Measurements from ENCODE around the gene TCF7. TPM values are rescaled to one million over a fixed set of nuclear protein-coding genes. Genes with fewer than 3 reads are reported as not detected.

TCF7 gene
- total RNA-seq, 1 donor from 2014 or later, result 4.6 TPM

GRCh38 chr5:134114886-134115805, 665 bp downstream of the TCF7 start:
- peak; percentile 3 for ATAC-seq

DNA sequence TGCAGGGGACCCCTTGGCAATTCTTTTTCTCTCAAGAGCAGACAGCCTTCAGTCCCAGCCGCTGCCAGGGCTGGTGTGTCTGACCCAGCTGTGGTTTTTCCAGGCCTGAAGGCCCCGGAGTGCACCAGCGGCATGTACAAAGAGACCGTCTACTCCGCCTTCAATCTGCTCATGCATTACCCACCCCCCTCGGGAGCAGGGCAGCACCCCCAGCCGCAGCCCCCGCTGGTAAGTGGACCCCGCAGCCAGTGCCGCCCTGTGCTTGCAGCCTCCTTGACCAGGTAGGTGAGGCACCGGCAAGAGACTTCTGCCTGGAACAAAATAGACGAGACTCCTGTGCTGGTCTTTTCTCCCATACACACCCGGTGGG, 1.3 kb downstream of the TCF7 start:
- no peak for ATAC-seq

- ATAC-seq, result no peak
Measured at GRCh38 chr5:134116286-134116685, 1.8 kb downstream of the TCF7 start.

- no peak for ATAC-seq
Measured at GRCh38 chr5:134116789-134117761, 2.6 kb downstream of the TCF7 start.

DNA sequence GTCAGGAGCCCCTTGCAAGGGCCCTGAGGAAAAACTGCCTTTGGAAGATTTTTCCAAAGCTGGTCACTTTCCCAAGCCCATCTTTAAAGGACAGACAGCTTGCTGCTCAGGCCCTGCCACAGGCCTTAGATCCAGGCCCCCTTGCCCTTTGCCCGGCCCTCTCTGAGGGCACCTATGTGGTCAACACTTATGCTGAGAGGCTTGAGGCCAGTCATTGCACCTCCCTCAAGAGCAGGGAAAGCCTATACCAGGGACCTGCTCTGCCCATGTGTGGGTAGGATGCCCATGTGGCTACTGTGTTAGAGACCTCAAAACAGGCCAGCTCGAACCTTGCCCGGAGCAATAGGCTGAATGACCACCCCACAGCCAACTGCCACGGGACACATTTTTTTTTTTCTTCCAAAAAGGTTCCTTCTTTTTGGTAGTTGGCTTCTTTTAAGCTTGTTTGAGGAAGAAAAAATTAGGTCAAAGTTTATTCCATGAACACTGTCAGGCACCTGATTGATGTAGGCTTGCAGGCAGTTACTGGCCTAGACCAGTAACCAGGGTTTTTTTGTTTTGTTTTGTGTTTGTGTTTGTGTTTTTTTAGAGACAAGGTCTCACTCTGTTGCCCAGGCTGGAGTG, 3.8 kb downstream of the TCF7 start:
- ATAC-seq, result no peak

DNA sequence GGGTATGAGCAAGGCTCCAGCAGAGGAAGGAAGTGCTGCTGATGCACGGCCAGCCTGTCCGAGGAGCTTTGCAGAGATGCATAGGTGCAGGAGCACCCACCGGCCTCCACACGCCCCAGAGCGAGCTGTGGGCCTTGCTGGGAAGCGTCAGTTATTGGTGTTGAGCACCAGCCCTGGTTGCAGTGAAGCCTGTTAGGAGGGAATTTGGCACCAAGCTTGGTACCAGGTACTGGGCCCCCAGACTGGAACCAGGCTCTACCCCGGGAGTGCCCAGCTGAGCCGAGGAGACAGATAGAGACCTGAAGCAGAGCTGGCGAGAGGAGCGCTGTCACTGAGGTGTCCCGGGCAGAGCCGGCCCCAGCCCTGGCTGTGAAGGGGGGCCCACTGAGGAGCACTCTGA, 5.2 kb downstream of the TCF7 start:
- ATAC-seq, result no peak

DNA sequence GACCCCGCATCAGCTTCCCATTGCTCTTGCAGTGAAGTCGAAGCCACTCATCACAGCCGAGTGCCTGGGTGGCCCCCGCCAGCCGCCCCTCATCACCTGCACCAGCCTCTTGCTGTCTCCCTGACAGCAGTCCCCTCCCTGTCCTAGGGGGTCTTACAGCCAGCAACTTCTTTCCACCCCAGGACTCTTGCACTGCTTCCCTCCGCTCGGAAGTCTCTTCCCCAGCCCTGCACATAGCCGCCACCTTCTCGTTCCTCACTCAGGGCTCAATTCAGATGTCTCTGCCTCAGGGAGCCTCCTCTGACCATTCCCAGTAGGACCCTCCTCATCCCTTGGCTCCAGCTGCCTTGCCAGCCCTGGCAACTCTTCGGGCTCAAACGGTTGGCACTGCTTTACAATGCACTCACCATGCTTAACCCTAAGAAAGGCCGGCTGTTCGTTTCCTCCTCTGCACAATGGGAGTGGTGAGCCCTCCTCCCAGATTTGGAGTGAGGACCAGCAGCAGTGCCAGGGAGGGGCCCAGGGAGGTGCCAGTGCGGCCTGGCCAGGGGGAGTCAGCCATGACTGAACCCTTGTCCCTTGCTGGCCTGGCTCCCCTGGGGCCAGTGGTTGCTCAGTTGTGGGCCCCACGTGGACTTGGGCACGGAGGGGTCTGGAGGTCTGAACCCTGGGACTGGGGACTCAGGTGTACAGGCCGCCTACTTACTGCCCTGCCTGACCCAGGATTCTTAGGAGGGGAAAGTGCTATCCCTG, 6.1 kb downstream of the TCF7 start:
- ATAC-seq, result no peak

DNA sequence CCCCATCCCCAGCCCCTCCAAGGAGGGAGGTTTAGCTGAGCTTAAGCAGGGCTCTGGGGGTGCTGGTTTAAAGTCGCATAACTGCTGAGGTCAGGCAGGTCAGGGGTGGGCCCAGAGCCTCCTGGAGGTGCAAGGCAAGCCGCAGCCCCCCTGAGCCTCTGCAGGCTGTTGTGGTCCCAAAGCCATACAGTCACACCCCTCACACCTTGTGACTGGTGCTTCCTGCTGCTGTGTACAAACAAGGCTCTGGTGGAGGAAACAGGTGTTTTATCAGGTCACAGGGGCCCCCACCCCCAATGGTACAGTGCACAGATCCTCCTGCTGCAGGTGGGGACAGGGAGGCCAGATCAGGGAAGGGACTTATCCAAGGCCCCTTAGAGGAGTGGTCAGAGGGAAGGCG, 8.0 kb downstream of the TCF7 start:
- ATAC-seq, result peak; percentile 26

DNA sequence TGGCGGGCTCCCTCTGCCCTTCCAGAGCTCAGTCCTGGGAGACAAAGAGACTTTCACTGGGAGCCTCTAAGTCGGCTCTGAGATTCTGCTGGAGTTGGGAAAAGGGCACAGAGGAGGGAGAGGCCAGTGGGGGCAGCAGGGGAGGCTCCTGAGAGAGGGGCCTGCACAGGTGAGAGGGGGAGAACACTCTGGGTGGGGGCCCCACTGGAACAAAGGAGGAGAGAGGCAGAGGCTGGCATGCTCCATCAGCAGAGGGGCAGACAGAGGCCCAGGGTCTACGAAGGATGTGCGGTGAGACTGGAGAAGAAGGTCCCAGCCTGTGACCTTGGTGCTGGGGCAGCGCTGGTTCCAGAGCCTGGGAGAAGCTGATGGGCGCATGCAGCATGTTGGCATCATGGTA, 8.9 kb downstream of the TCF7 start:
- ATAC-seq, result no peak

GRCh38 chr5:134124289-134125038, 10.0 kb downstream of the TCF7 start:
- peak; percentile 12 for ATAC-seq

GRCh38 chr5:134125039-134126015, 10.8 kb downstream of the TCF7 start:
- no peak for ATAC-seq

- no peak for ATAC-seq
Measured at GRCh38 chr5:134127376-134127861, 12.9 kb downstream of the TCF7 start.

- ATAC-seq, result no peak
Measured at GRCh38 chr5:134127988-134128647, 13.6 kb downstream of the TCF7 start.

GRCh38 chr5:134128648-134128995, 14.1 kb downstream of the TCF7 start:
- no peak for ATAC-seq

DNA sequence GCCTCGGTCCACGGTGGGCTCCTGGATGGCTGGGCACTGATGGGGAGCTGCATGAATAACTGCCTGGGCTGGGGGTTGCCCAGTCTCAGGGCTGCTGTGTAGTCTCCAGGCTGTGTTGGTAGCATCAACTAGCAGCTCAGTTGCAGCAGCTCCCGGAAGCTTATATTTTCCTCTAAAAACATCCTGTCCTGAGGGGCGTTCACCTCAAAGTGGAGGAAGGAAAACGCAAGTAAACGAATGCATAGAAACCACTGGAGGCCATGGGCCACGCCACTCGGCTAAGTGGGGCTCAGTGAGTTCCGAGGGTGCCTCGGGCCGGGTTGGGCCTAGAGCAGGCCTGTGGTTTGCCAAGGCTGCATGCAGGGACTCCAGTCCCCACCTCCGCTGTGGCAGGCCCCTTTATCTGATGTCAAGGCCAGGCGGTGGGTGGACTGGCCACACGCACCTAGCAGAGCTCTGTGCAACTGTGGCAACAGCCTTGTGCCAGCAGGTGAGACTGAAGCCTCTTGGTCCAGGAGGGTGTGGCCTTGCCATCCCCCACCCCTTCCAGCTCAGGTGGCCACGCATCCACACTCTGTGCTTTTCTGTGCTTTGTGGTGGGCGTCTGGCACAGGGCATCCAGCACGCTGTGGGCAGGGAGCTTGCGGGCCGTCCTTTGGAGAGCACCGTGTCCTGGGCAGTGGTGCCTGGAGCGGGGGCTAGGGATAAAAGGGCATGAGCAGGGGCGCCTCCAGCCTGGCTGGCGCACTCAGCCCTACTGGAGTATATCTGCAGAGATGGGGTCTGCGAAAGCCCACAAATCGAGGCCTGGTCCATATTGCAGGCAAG, 15.1 kb downstream of the TCF7 start:
- no peak for ATAC-seq

- no peak for ATAC-seq
Measured at GRCh38 chr5:134130239-134130945, 15.9 kb downstream of the TCF7 start.

GRCh38 chr5:134131165-134131564, 16.7 kb downstream of the TCF7 start:
- no peak for ATAC-seq

Data from esophagus mucosa (tissue), 1 donor.